Iris pigment epithelial cell (primary cell): ENCODE data around the gene LTBP1.

Experiments used
- DNase-seq: peaks from one replicate; pipeline ENCODE4 v3.0.0-alpha.2; 2011; ENCODE audit warnings: low read depth

LTBP1 gene

DNA sequence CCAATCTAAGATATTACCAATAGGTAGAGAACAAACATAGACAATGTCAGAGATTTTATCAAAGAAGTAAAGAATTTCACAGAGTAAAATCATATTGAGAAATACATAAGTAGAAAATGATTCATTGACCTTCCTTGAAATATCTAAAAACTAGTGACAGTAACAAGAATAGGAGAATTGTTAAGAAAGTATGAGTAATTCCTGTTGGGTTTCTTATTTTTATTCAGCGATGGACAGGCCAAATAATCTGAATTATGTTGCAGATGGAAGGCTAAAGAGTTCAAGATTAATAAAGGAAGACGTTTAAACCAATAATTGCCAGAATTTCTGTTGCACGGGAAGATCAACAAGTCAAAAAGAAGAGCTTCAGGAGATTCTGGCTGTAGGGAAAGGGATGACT lies 366.3 kb downstream of the LTBP1 start:
- no peak for DNase-seq

DNA sequence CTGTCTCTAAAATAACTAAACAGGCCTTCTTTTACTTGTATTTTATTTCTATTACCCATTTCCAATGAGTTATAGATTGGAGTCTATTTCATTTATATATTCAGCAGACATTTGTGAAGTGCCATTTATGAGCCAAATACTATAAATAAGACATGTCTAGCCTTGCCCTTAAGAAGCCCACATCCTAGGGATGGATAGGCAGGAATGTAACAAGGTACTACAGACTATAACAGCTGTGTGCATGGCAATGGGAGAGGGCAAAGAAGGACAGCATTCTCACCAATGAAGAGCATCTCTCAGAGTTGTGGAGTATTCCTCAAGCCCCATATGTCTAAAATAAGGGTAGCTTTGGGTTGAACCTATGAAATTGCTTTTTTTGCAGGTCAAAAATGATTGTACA lies 367.8 kb downstream of the LTBP1 start:
- no peak for DNase-seq

DNA sequence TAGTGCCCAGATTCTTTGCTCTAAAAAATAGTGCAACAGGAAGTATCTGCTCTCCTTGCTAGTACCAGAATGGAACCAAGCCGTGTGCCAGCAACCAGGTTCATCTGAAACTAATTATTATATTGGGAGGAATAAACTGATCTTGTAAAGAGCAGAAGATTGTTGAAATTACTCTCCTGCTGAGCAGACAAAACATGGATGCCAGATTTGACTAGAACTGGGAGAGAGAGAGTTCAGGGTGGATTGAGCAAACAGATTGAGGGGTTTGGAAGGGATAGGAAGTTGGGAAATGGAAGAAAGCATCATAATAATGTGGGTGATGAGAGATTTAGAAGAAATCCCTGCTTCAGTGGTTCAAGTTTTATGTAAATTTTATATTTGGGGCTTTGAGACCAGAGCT lies 369.6 kb downstream of the LTBP1 start:
- DNase-seq: no peak

DNA sequence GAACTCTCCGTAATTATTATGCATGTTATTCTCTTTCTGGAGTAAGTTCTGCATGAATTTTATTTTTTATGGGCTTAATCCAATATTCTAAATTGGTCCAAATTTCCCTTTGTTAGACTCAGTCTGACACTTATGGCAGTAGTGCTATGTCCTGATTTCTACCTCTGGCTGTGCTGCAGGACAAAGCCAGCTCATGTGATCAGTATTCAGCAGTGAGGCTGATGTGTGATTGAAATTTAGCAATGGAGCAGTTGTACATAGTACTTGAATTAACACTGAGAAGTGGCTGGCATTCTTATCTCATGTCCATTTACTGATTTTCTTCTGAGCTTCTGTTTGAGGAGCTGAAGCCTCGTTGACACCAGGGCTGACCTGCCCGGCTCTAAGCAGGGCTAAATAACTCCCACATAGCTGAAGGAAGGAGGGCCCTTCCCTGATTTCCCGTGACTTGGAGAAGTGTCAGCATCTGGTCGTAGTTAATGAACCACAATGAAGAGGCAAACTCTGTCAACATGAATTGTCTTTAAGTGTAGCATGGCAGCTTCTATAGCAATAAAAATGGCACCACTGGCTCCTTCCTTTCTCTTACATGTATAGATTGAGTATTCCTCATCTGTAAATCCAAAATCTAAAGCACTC lies 370.7 kb downstream of the LTBP1 start:
- no peak for DNase-seq

DNA sequence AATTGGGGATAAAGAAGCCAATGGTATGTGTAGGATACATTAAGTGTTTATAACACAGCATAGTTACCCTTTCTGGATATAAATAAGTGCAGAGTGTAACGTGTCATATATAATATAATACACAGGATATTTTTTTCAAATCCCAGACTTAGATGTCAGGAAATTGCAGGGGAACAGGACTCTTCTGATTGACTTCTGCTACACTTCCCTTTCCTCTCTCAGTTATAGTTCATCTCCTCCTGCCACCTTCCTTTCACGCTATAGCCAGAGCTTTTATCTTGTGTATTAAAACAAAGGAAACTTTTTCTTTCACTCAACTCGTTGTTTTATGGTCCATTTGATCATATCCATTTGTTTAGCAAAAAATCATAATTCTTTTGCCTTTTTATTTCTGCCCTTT lies 371.7 kb downstream of the LTBP1 start:
- DNase-seq: no peak

DNA sequence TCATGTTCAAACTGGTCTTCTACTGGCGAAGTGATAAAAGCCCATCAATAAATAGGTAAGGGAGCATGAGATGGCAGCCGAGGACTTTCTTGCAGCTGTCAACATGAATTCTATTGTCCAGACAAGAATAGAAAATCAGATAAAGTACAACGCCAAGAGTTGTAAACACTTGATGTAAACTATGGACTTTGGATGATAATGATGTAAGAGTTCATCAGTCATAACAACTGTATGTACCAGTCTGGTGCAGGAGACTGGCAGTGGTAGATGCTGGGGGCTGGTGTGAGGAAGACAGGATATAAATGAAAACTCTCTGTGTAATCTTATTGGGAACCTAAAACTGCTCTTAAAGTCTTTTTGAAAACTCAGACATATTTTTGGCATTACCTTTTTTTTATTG lies 373.8 kb downstream of the LTBP1 start:
- DNase-seq: peak; percentile 54

DNA sequence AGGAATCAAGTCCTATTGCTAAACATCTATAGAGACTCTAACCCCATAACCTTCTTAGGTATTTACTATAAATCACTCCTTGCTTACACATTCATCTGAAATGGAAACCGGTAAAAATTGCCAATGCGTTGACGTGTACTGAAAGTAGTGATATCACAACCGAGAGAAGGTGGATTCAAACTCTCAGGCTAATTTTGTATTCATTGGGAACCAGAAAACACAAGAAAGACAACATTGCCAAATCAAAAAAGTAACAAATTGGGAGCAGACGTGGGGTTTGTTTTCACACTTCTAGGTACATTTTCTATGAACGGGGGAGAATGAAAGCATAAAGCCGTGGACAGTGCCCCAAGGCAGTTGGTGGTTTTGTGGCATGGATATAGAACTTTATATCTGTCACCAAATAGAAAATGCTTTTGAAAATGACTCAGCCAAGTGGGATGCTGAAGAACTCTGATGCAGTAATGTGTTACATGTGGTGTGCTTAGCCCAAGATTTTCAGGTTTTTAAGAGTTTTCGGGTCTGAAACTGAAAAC lies 374.6 kb downstream of the LTBP1 start:
- DNase-seq: peak; percentile 69

DNA sequence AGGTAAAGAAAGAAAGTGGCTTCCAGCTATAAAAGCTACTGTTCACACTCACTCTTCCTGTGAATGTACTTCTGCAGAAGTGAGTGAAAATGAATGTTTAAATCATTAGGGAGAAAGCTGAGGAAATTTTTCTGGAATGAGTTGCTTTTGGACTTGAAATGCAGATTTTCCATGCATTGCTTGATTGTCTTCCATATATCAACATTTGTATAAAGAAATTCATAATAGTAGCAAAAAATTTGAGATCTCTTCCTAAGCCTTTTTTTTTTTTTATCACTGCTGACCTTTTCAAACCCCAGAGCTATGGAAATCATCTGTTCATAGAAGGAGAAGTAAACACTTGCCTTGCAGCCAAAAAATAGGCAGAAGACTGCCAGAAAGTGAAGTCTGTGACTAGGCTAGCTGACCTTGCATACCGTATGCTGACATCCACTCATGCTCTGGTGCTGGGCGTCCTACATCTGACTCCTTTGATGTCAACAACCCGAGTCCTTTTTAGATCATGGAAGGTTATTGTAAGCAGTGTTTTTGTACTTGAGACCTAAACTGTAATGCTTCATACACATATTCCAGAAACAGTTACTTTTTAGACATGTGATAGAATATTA lies 375.2 kb downstream of the LTBP1 start:
- peak; percentile 94 for DNase-seq

DNA sequence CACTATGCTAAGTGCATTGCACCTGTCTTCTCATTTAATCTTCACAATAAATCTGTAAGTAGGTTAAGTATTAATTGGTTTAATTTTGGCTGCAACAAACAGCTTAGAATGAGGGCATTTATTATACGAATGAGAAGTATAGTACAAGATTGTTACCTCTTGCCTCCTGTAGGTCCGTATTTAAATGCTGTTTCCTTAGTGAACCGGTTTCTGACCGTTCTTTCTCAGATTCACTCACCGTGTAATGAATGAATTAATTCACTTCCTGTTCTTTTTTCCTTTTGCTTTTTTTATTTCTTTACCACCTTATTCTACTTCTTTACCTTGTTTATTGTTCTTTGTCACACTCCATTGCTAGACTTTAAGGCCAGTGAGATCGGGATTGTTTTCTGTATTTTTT lies 375.9 kb downstream of the LTBP1 start:
- DNase-seq: no peak

DNA sequence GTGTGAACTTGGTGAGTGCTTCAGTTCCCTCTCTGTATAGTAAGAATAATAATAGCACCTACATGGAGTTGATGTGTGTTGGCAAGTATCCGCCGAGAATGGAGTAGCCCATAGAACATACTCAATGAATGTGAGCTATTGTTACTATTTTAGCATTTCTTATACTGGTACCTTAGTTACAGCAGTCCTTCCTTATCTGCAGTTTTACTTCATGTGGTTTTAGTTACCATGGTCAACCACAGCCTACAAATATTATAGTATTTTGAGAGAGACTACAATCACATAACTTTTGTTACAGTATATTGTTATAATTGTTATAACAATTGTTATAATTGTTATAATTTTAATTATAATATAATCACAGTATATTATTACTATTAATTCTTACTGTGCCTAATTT lies 377.2 kb downstream of the LTBP1 start:
- no peak for DNase-seq

DNA sequence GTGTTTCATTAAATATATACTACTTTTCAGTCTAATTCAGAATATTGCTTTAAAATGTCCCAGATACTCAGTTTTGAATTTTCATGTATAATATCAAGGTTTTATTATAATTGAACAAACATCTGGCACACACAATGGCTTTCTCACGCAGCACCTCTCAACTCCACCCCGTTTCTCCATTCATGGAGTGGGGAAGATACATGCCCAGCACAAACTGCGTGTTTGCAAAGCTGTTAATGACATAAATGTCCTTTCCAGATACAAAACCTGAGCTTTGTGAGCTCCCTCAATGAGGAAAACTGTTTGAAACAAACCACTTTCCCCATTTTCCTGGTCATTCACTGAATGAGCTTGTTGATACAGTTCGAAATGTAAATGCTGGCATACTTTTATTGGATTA lies 379.3 kb downstream of the LTBP1 start:
- DNase-seq: no peak

DNA sequence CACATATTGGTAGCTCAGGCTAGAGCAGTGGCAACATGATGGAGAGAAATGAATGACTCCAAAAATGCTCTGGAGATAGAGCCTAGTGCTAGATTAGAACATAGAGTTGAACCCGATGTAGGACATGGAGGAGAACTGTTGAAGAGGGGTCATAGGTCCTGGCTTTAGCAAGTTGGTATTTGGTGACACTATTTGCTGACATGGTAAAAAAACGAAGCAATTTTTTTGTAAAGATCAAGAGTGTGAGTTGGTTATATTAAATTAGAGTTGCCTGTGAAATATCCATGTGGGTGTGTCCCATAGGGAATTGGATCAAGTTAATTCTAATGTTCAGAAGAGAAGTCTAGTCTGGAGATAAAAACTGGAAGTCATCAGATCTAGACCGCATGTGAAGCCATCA lies 386.7 kb downstream of the LTBP1 start:
- no peak for DNase-seq

DNA sequence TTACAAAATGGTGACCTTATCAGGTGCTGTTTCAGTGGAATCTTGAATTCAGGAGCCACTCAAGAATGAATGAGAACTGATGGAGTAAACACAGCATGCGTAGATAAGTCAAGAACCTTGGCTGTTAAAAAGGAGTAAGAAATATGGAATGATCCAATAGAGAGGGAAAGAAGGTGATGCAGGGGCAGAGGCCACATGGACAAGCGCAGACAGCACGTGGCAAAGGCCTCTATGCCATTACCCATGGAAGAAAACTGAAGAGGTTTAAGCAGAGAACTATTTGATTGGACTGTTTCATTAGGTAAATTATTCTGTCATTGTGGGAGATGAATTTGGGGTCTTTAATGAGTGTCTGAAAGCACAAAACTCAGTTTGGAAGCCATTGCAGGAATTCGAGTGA lies 387.3 kb downstream of the LTBP1 start:
- no peak for DNase-seq

DNA sequence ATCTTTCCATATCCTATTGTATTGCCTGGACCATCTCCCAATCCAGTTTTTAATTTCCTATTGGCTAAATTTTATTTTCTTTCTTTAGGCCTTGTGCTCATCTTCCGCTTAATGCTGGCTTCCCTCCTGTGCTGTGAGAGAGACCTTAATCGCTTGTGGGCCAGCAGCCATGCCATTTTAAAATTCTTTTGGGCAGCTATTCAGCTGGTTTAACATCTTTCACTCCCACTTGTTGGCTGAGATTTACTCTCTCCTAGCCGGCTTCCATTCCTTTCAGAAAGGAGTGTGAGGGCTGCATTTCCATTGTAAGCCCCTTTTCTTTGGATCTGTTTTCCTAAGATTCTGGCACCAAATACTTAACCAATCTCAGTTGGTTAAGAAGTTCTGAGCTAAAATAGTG lies 388.8 kb downstream of the LTBP1 start:
- DNase-seq: no peak

DNA sequence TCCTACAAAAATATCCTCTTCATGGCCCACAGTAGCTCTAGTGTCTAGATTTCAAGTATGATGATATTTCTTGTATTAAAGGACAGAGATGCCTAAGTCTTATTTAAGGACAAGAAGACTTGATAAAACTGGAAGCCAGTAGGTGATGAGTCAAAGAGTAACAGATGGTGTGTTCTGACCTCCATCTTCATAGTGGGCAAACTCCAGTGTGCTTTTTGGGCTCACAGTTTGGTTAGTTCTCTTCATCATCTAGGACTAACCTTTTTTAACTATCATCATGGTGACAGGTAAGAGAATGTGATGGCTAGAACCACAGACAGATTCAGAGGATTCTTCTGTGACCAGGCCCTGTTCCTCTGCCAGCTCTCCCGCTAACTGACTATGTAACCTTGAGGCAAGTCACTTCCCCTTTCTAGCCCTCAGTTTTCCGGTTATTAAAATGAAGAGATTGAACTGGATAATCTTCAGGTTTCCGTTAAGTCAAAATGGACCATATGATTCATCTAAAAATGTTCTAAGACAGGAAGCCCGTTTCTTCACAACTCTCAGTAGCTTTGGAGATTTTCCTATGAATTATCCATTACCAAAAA lies 389.4 kb downstream of the LTBP1 start:
- DNase-seq: no peak

DNA sequence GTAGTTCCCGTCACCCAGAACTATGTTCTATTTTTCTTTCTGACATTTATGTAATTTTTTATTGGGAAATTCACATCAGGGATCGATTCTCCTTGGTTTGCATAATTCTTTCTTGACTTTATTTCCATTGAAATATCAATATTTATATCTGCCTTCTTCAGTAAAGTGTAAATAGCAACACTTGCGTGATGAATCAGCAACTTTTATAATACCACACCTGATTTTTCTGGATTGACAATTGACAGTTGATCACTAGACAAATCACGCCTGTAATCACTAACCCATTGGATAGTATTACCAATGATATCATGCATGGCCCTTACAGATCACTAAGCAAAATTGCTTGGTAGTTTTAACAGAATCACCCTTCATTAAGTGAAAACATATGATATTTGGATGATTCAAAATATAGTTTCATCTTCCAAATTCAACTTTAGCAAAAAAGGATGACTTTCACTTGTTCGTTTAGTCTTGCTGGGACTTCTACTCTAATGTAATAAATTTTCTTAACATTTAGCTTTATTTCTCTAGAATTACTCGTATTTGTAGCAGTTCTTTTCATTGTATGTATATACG lies 390.7 kb downstream of the LTBP1 start:
- no peak for DNase-seq

DNA sequence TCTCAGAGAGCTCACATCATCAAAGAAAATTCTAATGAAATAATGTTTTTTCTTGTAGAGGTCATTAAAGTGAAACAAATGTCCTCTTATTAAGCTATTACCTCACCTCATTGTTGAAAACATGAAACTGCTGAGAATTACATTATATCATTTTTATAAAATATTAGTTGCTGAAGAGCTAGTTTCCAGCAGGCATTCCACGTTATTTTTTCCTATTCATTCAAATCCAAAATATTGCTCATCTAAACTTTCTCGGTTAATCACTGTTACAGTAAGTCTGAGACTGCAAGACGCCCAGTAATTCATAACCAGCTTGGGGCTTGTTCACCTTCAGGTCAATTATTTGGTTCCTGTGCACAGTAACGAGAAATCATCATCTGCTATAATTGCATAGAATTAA lies 391.2 kb downstream of the LTBP1 start:
- DNase-seq: no peak

DNA sequence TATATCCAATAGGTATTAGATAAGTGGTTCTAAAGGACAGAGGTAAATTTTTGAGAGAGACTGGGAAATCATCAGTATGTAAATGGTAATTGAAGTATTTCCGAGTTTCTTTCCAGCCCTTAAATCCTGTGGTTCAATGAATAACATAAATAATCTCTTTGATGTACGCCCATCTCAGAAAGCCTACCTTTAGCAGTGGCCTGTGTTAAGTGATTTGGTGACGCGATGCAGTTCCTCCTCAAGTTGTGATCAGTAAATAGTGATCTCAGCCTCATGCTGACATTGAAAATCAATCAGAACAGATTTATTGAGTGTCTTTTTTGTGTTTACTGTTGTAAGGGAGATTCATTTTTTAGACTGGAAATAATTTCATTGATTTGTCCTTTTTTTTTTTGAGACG lies 392.5 kb downstream of the LTBP1 start:
- DNase-seq: no peak

DNA sequence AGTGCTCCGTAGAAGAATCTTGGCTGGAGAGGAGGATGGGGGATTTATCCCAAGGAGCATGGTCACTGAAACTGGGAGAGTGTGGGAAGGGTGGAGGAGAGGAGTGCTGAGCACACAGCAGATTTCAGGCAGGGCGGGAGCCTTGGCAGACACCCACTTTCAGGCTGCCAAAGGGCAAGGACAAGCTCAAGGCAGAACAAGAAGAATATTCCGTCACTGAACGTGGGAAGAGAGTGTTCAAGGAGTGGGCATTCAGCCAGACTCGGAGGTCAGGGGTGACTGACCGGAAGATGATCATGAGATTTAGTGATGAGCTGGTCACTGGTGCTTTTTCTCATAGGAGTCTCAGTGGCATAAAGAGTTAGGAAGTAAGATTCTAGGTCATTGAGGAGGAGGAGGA lies 393.5 kb downstream of the LTBP1 start:
- DNase-seq: peak; percentile 29

DNA sequence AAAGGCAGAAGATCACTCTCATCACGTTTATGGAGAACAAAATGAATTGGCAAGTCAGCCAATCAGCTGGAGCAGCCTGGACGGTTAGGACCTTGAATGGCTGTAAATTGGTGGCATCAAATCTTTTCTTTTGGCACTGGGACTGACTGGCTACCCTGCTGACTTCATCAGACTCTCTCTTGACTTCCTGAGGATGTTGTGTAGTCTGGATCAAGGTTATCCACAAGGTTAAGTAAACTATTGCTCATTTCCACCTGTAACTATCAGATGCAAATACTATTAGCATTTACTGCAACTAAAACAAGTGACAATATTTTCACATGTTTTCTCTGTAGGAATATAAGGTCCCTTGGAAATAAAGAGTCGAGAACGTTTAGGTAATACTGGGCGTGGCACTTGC lies 395.4 kb downstream of the LTBP1 start:
- DNase-seq: peak; percentile 17

DNA sequence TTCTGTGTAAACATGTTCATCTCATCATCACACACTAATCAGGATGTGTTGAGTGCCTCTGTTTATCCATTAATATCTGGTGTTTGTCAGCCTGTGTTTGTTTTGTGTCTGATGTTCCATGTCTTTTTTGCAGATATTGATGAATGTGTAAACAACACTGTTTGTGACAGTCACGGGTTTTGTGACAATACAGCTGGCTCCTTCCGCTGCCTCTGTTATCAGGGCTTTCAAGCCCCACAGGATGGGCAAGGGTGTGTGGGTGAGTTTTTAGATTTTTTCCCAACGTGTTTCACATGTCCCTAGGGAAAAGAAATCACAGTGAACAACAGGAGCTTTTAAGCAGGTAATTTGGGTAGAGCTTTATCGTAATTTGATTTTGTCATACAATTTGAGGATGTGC lies 396.0 kb downstream of the LTBP1 start:
- DNase-seq: no peak

DNA sequence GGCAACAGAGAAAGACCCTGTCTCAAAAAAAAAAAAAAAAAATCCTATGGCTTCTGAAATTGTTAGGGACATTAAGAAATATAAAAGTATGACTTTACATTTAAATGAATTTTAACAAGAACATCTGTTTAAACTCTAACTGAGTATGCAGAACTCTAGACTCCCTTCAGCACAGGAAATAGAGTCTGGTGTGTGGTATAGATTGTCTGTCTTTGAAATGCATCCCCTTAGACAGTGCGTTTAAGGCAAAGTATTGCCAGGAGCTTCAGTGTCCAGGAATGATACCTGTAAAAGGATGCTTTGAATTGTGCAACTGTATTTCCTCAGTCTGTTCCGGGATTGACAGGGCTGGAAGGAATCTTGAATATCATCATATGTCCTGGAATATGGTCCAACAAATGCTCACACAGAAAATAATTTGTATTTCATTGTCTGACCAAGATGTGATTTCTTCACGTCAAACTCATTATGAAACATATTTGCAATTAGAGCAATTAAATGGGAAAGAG lies 396.7 kb downstream of the LTBP1 start:
- no peak for DNase-seq

DNA sequence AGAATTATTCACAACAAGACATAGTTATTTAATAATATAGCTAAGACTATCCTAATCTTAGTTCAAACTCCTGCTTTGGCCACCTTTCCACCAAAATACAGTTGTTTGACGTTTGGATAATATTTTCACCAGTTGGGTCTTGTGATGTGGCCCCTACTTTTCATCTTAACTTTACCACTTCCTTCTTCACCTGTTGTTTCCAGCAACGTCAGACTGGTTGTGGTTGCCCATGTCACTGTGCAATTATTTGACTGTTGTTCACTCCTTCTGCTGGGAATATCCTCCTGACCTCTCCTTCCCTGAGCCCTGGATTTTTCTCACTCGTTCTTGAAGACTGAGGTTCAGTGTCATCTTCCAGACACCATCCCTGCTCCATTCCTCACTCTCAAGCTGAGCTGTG lies 397.5 kb downstream of the LTBP1 start:
- no peak for DNase-seq
